Measurements from ENCODE around the gene CCDC12.

The CCDC12 gene

GRCh38 chr3:46989146-46989810 lies 12.7 kb upstream of the CCDC12 start:
- TF ChIP-seq, protein P1, sequence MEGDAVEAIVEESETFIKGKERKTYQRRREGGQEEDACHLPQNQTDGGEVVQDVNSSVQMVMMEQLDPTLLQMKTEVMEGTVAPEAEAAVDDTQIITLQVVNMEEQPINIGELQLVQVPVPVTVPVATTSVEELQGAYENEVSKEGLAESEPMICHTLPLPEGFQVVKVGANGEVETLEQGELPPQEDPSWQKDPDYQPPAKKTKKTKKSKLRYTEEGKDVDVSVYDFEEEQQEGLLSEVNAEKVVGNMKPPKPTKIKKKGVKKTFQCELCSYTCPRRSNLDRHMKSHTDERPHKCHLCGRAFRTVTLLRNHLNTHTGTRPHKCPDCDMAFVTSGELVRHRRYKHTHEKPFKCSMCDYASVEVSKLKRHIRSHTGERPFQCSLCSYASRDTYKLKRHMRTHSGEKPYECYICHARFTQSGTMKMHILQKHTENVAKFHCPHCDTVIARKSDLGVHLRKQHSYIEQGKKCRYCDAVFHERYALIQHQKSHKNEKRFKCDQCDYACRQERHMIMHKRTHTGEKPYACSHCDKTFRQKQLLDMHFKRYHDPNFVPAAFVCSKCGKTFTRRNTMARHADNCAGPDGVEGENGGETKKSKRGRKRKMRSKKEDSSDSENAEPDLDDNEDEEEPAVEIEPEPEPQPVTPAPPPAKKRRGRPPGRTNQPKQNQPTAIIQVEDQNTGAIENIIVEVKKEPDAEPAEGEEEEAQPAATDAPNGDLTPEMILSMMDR (conservative IDR thresholded peaks at IDR 0.05; ENCODE audit: low read depth, low read length) = no peak
- no peak overlapping the region for H3K4me3 ChIP-seq (ENCODE audit: low read depth, low read length)
- DNase-seq (ENCODE audit: low read depth) = no peak

GRCh38 chr3:46988616-46989015 lies 12.1 kb upstream of the CCDC12 start:
- TF ChIP-seq, protein P1 (conservative IDR thresholded peaks at IDR 0.05; ENCODE audit: low read depth, low read length) = no peak
- no peak overlapping the region for H3K4me3 ChIP-seq (ENCODE audit: low read depth, low read length)
- no peak for DNase-seq (ENCODE audit: low read depth)

DNA sequence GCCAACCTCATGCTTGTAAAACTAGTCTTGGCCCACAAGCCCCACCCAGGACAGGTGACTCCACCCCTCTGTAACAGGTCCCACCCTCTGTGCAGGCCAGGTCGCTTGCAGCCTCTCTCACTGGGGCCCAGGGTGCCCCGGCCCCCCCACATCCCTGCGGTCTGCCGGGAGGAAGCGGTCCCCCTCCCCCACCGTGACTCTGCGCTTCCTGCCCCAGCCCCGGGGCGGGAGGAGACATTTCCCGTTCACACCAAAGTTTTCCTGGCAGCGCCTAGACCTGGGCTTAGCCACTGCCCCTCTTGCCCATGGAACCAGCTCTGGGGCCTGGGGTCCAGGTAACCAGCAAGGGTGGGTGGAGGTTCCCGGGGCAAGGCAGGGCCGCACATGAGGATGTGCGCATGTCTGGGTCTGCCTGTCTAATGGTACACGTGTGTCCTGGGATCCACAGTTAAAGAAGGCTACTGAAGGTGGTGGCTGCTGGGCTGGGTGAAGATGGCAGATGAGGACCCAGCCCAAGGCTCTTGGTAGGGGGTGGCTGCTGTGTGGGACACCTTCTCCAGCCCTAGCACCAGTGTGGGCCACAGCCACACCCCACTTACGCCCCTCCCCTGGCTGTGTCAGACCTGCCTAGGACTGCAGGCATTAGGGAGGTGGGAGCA lies 11.3 kb upstream of the CCDC12 start:
- no peak overlapping the region for H3K4me3 ChIP-seq (ENCODE audit: low read depth, low read length)
- TF ChIP-seq, protein P1 (conservative IDR thresholded peaks at IDR 0.05; ENCODE audit: low read depth, low read length) = no peak

DNA sequence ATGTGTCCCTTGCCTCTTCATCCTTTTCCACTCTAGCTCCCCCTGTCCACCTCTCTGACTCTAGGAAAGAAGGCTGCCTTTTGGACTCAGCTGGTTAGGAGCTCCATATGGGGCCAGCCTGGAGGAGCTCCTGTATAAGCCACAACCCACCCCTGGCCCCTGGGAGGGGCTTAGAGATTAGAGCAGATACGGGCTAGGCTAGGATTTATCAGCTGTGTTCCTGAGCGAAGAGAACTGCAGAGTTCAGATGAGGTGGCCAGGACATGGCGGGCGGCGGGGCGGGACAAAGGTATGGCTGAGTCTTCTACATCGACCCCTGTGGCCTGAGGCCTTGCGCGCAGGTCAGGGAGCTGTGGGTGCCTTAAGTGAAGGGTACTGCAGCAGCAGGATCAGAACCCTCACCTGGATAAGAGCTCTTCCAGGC lies 10.8 kb upstream of the CCDC12 start:
- no peak overlapping the region for H3K4me3 ChIP-seq (ENCODE audit: low read depth, low read length)
- no peak for DNase-seq (ENCODE audit: low read depth)

More for the DNA sequence above, 11.3 kb upstream of the CCDC12 start:
- DNase-seq (ENCODE audit: low read depth) = no peak

DNA sequence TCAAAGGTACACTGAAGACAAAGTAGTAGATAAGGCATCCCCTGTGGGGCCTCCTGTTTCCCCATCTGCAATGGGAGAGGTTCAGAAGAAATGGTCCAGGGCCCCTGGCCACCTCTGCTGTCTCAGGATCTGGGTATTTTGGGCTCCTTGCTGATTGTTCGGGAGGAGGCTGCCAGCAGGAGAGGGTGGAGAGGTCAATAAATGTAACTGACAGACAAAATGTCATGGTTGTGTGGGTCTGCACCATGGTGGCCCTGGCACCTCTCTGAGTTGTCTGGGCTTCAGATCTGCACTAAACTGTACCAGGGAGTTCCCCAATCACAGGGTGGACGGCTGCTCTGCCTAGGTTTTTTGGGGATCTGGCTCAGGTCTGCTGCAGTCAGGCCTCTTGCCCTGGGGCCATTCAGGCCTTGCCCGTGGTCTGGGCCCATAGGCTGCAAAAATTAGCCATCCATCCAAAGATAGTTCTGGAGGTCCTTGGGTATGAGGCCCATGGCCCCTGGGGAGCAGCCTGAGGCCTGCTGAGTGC lies 10.3 kb upstream of the CCDC12 start:
- DNase-seq (ENCODE audit: low read depth) = no peak
- TF ChIP-seq, protein P1 (conservative IDR thresholded peaks at IDR 0.05; ENCODE audit: low read depth, low read length) = no peak
- no peak overlapping the region for H3K4me3 ChIP-seq (ENCODE audit: low read depth, low read length)

More for the DNA sequence above, 10.8 kb upstream of the CCDC12 start:
- TF ChIP-seq, protein P1 (conservative IDR thresholded peaks at IDR 0.05; ENCODE audit: low read depth, low read length) = no peak

- TF ChIP-seq, protein P1 (conservative IDR thresholded peaks at IDR 0.05; ENCODE audit: low read depth, low read length) = no peak
- no peak overlapping the region for H3K4me3 ChIP-seq (ENCODE audit: low read depth, low read length)
- no peak for DNase-seq (ENCODE audit: low read depth)
These were observed 9.6 kb upstream of the CCDC12 start for GRCh38 chr3:46986055-46986730.

All from choroid plexus epithelial cell (primary cell).